K562 (cell line): ENCODE data around the gene ATL3. TPM values are rescaled to one million over a fixed set of nuclear protein-coding genes. Genes with fewer than 3 reads are reported as not detected.

ENCODE experiments used
- CBX5 ChIP-seq: IDR thresholded peaks from 2 replicates; pipeline ENCODE4 v1.6.1; 2014; ENCODE audit warnings: low read depth, borderline replicate concordance
- CHD1 ChIP-seq: fragments of 200-600 bp; sonication (generic); IDR thresholded peaks from one replicate; pipeline ENCODE4 v1.6.1; 2012; ENCODE audit warnings: mild to moderate bottlenecking, moderate library complexity, low read length, inconsistent platforms
- DMBX1 ChIP-seq: fragments of 250-450 bp; sonication (Bioruptor Pico); IDR thresholded peaks from 2 replicates; pipeline ENCODE4 v1.8.0; 2022; ENCODE audit warnings: inconsistent platforms, mild to moderate bottlenecking, moderate library complexity, borderline replicate concordance
- GATA2 ChIP-seq: sonication (generic); formaldehyde crosslinking; IDR thresholded peaks from 2 replicates; pipeline ENCODE4 v1.4.0; 2020; ENCODE audit warnings: mild to moderate bottlenecking, missing genetic modification reagents
- HEY1 ChIP-seq: fragments of 250-450 bp; sonication (Bioruptor Pico); IDR thresholded peaks from 2 replicates; pipeline ENCODE4 v1.5.0; 2020; ENCODE audit warnings: mild to moderate bottlenecking, moderate library complexity, borderline replicate concordance
- HNRNPL ChIP-seq: fragments of 200-400 bp; formaldehyde crosslinking; IDR thresholded peaks from 2 replicates; pipeline ENCODE4 v1.6.1; 2017; ENCODE audit warnings: low read depth, mild to moderate bottlenecking, low read length
- JUNB ChIP-seq: fragments of 450-650 bp; formaldehyde crosslinking; conservative IDR thresholded peaks from 2 replicates; pipeline ENCODE4 v1.4.0; 2020; ENCODE audit warnings: mild to moderate bottlenecking
- NCOR1 ChIP-seq: fragments of 450-650 bp; IDR thresholded peaks from 2 replicates; pipeline ENCODE4 v1.6.1; 2016; ENCODE audit warnings: mild to moderate bottlenecking, moderate library complexity
- RERE ChIP-seq: sonication (generic); formaldehyde crosslinking; IDR thresholded peaks from 2 replicates; pipeline ENCODE4 v1.8.0; 2023; ENCODE audit warnings: missing genetic modification reagents, mild to moderate bottlenecking, borderline replicate concordance
- SREBF1 ChIP-seq: fragments of 150-350 bp; IDR thresholded peaks from 2 replicates; pipeline ENCODE4 v1.6.1; 2014; ENCODE audit warnings: antibody characterized with exemption, low read depth, low read length, borderline replicate concordance
- USF1 ChIP-seq: sonication (generic); formaldehyde crosslinking; IDR thresholded peaks from 2 replicates; pipeline ENCODE4 v1.9.0; 2022; ENCODE audit warnings: mild to moderate bottlenecking, missing genetic modification reagents
- ZNF407 ChIP-seq: fragments of 450-650 bp; IDR thresholded peaks from 2 replicates; pipeline ENCODE4 v1.6.1; 2016; ENCODE audit warnings: low read depth
- polyA plus RNA-seq, 8 experiments: library from polyadenylated mRNA; depleted of rRNA in 4 of 8; stranded (reverse) in 5 of 8; unstranded in 3 of 8; fragments of >200 nt; fragmentation: Nextera tagmentation in 2 of 8; fragmentation: Illumina TruSeq in 1 of 8; extraction: Ambion mirVana in 2 of 8; extraction: Trizol in 1 of 8; gene quantifications; 2 replicates each; pipeline versions ENCODE4 v1.2.1 to v1.2.3, GENCODE V29; 2011 to 2014; ENCODE audit warnings: inconsistent platforms in 1 of 8, missing spikeins in 1 of 8
- total RNA-seq, 7 experiments: library from RNA; depleted of rRNA in 6 of 7; stranded (reverse); fragments of >200 nt in 6 of 7; fragmentation: Illumina TruSeq in 2 of 7; extraction: Trizol in 2 of 7; gene quantifications; 2 replicates each; pipeline versions ENCODE4 v1.2.1 to v1.2.3, GENCODE V29; 2011 to 2021; ENCODE audit warnings: low replicate concordance in 1 of 7

Gene ATL3
- total and polyA plus RNA-seq, 9 of the 15 experiments (the other 6 are each of a cell fraction or from before 2014, with no cell fraction given) = 18.2 to 39.8 (median 23.9) TPM

- TF ChIP-seq RERE (CRISPR knock-in tag) = peak; percentile 99
- peak; percentile 90 for TF ChIP-seq DMBX1
- peak; percentile 79 for TF ChIP-seq USF1 (CRISPR knock-in tag)
- no peak for TF ChIP-seq CHD1
- TF ChIP-seq CBX5 = peak; percentile 62; the same call in 1 of the 2 replicates
- peak; percentile 12; the same call in 1 of the 2 replicates for TF ChIP-seq ZNF407
- TF ChIP-seq GATA2 (CRISPR knock-in tag) = peak; percentile 81
- TF ChIP-seq HEY1 = no peak
- 0 out of 2 replicates have a peak, but pooled peaks have one; percentile 9 for TF ChIP-seq HNRNPL
- no peak for TF ChIP-seq JUNB (CRISPR knock-in tag)
- TF ChIP-seq NCOR1 = no peak
- TF ChIP-seq SREBF1 = no peak
Measured at GRCh38 chr11:63671322-63672155, at the start of gene ATL3 (continued).
